Measurements from ENCODE around the gene INA.
"Not testable (repeated sequence)": the region's sequence is repeated elsewhere in the genome, so short reads cannot be mapped to it uniquely, and the experiment has no call there.

DNA sequence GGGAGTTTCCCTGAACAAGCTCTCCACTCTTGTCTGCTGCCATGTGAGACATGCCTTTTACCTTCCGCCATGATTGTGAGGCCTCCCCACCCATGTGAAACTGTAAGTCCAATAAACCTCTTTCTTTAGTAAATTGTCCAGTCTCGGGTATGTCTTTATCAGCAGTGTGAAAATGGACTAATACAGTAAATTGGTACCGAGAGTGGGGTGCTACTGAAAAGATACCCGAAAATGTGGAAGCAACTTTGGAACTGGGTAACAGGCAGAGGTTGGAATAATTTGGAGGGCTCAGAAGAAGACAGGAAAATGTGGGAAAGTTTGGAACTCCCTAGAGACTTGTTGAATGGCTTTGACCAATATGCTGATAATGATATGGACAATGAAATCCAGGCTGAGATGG is 18.0 kb upstream of the INA start:
- TF ChIP-seq, protein P1, sequence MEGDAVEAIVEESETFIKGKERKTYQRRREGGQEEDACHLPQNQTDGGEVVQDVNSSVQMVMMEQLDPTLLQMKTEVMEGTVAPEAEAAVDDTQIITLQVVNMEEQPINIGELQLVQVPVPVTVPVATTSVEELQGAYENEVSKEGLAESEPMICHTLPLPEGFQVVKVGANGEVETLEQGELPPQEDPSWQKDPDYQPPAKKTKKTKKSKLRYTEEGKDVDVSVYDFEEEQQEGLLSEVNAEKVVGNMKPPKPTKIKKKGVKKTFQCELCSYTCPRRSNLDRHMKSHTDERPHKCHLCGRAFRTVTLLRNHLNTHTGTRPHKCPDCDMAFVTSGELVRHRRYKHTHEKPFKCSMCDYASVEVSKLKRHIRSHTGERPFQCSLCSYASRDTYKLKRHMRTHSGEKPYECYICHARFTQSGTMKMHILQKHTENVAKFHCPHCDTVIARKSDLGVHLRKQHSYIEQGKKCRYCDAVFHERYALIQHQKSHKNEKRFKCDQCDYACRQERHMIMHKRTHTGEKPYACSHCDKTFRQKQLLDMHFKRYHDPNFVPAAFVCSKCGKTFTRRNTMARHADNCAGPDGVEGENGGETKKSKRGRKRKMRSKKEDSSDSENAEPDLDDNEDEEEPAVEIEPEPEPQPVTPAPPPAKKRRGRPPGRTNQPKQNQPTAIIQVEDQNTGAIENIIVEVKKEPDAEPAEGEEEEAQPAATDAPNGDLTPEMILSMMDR (IDR thresholded peaks at IDR 0.05) = not testable (repeated sequence)
- not testable (repeated sequence) for TF ChIP-seq EP300, POLR2A, POLR2AphosphoS5 (IDR thresholded peaks at IDR 0.05)
